Stimulated activated CD4-positive, alpha-beta T cell treated with anti-CD3 and anti-CD28 coated beads, TNF-alpha, amount 100 ng/mL, for 24 hours (primary cell): ENCODE results near the gene H1-8.

Experiments
- DNase-seq, 3 experiments: peaks; one replicate each; pipeline ENCODE4 v3.0.0-alpha.2; 2020; ENCODE audit warnings: low read depth in 3 of 3

Gene H1-8

DNA sequence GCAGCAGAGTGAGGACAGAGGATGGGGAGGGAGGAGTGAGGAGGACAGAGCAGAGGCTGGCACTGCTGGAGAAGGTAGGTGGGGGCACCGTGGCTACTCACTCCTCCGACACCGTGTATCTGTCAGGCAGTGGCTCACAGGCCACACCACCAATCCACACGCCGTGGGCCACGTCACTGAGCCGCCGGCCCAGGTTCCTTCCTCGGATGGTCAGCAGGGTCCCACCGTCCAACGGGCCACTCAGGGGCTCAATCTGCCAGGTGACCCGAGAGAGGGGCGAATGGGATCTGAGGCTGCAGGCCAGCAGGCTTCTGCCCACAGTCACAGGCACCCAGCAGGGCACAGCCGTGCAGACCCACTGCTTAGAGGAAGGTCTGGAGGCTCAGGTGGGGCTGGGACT, 30.5 kb downstream of the H1-8 start:
- DNase-seq = no peak

DNA sequence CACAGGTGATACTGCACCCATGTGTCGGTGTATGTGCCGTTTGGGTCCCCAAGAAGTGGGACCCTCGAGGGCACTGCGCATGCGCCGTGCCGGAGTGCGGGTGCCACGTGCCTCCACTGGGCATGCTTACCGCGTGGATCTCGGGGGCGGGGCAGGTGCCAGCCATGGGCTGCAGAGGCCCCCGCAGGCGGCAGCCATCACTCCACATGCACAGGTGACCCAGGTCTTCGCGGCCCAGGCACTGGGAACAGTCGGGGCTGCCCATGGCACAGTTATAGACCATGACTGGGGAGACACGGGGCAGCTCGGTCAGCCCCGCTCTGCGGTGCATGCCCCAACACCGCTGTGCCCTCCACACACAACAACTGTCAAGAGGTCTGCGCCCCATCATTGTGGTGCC, 31.2 kb downstream of the H1-8 start:
- DNase-seq = no peak

DNA sequence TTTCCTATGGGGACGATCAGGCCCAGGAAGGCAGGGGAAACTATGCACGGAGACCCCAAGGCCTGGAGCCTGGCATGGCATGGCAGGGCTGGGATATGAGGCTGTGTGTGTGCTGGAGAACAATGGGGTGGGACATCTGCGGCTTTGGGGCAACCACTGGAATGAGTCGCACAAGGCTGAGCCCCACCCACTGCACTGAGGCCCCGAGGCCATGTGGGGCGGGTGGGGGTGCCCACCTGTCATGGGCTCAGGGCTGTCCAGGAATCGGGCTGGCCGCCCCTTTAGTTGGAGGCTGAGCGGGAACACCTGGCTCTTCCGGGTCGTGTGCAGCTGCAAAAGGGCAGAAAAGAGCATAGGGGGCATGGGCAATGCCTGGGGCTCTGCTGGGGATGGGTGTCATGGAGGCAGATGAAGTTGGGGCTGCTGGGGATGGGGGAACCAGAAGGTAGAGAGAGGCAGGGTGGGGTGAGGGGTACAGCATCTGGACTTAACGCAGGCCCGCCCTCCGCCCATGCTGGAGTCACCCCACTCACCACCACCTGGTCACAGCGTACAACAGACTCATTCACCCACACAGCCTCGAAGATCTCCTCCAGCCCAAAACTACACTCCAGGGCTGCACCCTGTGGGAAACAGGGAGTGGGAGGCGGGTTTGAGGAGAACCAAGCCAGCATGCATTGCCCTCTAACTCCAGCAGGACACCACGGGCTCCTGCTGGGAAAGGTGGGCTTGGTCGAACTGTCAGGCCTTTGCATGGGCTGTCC, 32.4 kb downstream of the H1-8 start:
- no peak for DNase-seq

- DNase-seq = no peak
Observed at GRCh38 chr3:129575997-129576384, 33.0 kb downstream of the H1-8 start.

GRCh38 chr3:129576514-129577352, 33.8 kb downstream of the H1-8 start:
- DNase-seq = peak in 2 of 3 experiments; percentile 1 to 15

GRCh38 chr3:129577366-129577765, 34.4 kb downstream of the H1-8 start:
- DNase-seq = no peak

GRCh38 chr3:129577925-129578786, 35.2 kb downstream of the H1-8 start:
- no peak for DNase-seq

- no peak for DNase-seq
Observed at GRCh38 chr3:129579991-129580390, 37.0 kb downstream of the H1-8 start.

GRCh38 chr3:129581623-129582022, 38.6 kb downstream of the H1-8 start:
- no peak for DNase-seq

DNA sequence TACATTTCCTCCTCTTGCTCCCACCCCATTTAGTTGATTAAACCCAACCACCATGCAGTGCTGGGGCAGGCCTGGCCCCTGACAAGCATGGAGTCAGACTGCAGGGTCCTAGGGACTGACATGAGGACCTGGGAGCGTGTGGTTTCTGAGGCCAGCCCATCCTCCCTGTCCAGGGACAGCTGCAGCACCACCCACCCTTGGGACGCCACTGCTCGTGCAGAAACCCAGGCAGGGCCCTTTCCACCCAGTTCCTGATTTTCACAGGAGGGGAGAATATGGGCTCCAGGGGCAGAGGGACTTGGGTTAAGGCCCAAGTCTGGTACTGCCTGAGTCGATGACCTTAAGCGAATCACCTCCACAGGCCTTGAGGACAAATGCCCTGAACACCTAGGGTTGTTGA, 39.8 kb downstream of the H1-8 start:
- DNase-seq = no peak

GRCh38 chr3:129583289-129583688, 40.3 kb downstream of the H1-8 start:
- DNase-seq = no peak

GRCh38 chr3:129584631-129585030, 41.7 kb downstream of the H1-8 start:
- no peak for DNase-seq

GRCh38 chr3:129585949-129586657, 43.1 kb downstream of the H1-8 start:
- DNase-seq = no peak

- no peak for DNase-seq
Observed at GRCh38 chr3:129586746-129587430, 43.9 kb downstream of the H1-8 start.

- no peak for DNase-seq
Observed at GRCh38 chr3:129587566-129588210, 44.7 kb downstream of the H1-8 start.

DNA sequence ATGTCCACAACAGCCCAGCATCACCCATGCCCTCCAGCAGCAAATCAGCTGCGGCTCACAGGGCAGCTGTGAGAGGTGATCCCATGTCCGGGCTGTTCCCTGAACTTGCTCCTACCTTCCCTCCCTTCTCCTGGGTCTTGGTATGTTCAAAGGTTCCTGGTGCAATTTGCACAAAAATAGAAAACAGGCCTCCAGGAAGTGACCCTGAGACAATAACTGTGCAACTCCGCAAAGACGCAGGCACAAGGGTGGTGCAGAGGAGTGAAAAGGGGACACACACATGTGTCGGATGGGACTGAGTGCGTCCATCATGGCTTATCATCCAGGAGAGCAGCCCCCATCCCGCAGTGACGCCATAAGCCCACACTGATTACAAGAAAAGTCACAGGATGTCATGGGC, 47.2 kb downstream of the H1-8 start:
- DNase-seq = no peak

DNA sequence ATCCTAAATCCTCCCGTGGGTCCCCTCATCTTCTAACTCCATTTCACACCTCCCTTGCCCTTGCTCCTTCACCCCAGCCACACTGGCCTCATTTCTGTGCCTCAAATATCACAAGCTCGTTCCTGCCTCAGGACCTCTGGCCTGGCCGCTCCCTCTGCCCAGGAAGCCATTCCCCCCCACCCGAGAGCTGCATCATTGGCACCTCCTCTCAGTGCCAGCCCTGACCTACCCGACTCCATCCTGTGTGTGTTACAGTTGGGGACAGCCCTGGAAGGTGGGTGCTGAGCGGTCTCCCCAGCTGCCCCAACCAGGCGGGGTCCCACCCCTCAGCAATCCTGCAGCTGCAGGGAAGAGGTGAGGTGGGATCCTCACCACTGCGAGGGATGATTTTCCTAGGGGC, 49.0 kb downstream of the H1-8 start:
- DNase-seq = no peak

DNA sequence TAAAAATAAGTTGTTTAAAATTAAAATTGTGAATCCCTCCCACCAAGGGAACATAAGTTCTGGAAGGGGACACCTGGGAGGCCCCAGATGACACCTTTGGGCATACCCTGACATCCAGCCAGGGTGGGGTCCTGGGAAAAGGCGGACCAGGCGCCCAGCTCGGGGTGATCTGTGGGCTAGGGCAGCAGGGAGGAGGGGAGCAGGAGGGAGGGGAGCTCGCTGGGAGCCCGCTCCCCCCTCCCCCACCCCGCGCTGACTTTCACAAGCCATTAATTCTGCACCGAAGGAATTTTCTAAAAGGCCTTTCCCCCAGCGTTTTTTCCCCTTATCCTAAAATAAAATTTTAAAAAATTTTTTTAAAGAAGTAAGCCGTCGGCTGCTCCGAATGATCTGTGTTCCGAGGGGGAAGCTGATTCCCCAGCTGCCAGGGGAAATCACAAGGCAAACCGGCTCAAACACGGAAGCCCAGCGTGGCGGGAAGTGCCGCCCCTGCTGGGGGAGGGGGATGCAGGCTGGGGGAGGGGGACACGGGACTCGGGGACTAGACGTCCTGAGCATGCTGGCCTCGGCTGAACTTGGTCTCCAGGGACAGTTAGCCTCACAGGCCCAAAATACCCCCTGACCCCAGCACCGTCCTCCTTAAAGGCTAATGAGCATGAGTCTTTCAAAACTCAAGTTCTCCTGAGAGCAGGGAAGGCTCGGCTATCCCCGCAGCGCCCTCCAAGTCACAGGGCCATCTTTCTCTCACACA, 49.6 kb downstream of the H1-8 start:
- no peak for DNase-seq

DNA sequence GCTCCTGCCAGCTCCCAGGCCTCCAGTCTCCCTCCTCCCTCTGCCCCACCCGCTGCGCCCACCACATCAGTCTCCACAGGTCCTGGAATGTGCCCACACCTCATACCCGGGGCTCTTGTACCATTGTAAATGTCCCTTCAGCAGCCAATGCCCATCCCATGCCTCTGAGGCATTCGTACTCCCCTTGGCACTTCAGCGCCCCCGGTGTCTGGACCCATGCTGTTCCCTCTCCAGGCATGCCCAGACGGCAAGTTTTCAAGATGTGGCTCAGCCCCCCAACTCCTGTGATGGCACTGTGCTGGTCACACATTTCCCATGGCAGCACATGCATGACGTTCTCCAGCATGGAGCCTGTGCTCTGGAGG, 50.2 kb downstream of the H1-8 start:
- DNase-seq = no peak
